Measurements from ENCODE around the gene CPLX1. TPM values are rescaled to one million over a fixed set of nuclear protein-coding genes. Genes with fewer than 3 reads are reported as not detected.

The CPLX1 gene
- total RNA-seq, 1 experiment from 2014 or later: 0.58 TPM

DNA sequence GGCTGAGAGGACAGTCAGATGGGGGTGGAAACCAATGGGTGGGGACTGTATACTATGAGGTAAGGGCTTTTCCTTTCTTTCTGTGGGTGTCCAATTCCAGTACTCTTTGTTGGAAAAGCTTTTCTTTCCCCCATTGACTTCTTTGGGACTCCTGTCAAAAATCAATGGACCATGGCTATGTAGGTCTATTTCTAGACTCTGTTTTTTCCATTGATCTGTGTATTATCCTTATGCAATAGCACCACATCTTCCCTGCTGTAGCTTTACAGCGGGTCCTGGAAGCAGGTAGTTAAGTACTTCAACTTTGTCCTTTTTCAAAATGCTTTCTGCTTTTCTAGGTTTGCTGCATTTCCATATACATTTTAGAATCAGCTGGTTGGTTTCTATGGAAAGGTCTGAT is 11.8 kb upstream of the CPLX1 start:
- no peak for DNase-seq (ENCODE audit: low read depth, low spot score)
- in situ Hi-C loops (cut with HindIII; ENCODE audit: low pct_unique_long_range_greater_than_20kb, low sequenced_read_pairs): no loop called here

DNA sequence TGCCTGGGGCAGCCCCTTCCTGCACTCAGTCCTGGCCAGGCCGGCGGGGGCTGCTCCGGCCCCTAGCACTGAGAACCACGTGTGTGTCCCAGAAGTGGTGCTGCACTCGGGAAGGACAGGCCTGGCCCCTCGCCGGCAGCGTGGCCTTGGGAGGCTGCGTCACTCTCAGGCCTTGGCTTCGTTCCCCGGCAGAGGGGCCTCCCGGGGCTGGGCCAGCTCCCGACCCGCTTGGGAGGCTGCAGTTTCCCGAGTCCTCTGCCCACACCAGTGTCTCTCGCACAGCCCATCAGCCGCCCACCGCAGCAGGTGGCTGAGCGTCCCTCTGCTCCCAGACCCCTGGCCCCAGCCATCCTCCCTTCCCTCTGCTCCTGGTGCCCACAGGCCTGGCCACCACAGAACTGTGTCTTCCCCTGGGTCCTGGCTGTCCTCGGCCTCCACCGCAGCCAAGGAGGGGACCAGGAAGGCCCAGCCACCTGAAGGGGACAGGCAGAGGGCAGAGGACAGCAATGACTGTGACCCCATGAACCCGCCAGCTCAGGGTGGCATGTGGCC is 10.9 kb upstream of the CPLX1 start:
- DNase-seq (ENCODE audit: low read depth, low spot score): no peak
- in situ Hi-C loops (cut with HindIII; ENCODE audit: low pct_unique_long_range_greater_than_20kb, low sequenced_read_pairs): no loop called here

DNA sequence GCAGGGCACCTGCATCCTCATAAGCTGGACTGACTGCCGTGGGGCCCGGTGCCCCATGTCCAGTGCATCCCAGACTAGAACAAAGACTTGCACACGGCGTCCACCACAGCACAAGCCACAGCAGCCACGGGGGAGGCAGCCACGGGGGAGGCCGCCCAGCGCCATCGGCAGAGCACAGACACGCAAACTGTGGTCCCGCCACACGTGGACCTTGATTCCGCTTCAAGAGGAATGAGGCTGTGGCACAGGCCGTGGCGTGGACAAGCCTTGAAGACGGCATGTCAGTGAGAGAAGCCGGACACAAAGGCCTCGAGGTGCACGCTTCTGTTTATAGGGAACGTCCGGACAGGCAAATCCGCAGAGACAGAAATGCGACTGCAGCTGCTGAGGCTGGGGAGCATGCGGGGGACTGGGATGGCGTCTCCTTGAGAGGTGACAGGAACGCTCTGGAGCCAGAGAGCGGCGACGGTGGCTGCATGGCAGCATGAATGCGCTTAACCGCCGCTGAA is 10.1 kb upstream of the CPLX1 start:
- in situ Hi-C loops (cut with HindIII; ENCODE audit: low pct_unique_long_range_greater_than_20kb, low sequenced_read_pairs): no loop called here
- DNase-seq (ENCODE audit: low read depth, low spot score): no peak

DNA sequence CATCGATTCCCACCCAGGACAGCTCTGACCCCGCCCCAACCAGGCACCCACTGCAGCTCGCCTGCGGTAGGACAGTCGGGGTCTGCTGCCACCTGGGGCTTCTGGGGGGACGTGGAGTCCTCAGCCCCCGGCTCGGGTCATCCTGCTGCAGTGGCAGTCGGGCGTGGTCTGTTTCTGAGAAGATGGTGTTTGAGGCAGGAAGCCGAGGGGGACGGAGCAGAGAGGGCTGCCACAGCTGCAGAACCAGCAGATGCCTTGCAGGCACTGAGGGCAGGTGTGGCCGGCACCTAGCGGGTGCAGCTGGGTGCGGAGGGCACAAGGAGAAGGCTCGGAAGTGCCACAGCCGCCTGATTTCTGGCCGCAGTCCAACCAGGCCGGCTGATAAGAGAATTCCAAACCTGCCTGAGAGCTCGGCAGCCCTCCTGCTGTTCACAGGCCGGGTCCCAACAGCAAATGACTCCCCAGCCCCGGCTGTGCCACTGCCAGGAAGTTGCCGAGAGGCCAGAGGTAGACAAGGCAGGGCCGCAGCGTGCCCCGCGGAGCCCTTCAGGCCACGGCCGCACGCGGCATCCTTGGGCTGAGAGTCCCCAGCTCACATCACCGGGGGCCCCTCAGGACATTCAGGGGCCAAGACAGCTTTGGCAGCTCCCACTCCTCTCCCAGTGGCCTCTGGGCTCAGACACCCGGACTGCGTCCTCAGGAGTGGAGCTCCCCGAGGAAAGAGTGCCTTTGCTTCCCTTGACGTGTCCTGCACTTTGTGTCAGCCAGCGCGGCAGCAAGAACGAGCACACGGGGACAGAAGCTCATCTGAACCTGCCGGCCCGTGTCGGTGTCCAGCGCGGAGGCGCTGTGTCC is 9.4 kb upstream of the CPLX1 start:
- in situ Hi-C loops (cut with HindIII; ENCODE audit: low pct_unique_long_range_greater_than_20kb, low sequenced_read_pairs): no loop called here
- no peak for DNase-seq (ENCODE audit: low read depth, low spot score)

DNA sequence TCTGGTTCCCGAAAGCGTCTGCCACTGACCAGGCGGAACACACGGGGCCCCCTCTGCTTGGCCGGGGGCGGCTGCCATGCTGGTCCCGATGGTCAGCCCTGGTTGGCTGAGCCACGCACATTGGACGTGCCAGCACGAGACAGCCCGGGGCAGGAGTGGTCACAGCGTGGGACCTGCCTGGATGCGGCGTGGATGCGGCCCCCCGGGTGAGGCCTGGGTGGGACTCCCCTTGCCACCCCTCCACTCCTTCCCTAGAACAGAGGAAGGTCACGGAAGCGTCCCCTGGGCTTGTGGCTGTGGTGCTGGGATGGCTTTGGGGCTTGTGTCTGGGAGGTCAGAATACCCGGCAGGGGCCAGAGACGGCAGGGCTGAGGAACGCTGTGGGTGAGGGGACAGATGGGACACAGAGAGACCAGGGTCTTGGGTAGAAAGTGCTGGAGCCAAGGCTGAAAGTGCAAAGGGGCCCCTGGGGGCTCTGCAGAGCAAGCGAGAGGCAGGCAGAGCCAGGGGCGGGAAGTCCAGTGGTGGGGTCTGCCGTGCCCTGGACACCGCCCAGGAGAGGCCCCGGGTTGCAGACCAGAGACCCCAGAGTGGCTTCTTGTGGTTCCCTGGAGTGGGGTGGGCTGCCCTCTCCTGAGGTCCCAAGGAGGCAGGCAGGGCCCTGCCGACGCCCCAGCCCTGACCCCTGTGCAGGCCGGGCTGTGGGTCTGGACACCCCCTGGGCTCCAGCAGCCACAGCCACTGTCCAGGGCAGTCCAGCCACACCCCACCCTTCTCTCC is 8.6 kb upstream of the CPLX1 start:
- no peak for DNase-seq (ENCODE audit: low read depth, low spot score)
- in situ Hi-C loops (cut with HindIII; ENCODE audit: low pct_unique_long_range_greater_than_20kb, low sequenced_read_pairs): no loop called here

DNA sequence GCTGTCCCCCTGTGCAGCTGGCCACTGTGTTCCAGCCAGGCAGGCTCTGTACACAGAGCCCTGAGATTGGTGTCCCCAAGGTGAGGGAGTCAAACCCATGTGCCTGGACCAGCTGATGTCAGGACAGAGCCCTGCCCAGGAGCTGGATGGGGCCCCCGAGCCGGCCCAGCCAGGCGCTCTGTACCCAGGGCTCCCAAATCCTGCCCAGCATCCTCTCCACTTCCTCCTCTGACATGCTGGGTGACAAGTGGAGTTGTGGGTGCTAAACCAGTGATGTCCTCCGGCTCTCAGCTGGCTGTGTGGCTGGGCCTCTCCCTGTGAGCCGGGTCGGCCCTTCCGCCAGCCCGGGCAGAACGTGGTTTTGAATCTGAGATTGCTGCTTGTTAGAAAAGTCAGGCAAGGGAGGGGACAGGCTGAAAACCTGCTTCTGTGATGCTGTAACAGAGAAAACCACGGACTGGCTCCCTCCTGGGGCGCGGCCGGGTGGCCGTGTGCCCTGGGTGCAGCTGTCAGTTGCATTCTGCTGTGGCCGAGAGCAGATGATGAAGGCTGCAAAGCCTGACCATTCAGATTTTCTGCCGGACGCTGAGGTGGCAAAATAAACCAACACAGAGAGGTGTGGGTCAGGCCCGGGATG is 7.9 kb upstream of the CPLX1 start:
- in situ Hi-C loops (cut with HindIII; ENCODE audit: low pct_unique_long_range_greater_than_20kb, low sequenced_read_pairs): no loop called here
- no peak for DNase-seq (ENCODE audit: low read depth, low spot score)

DNA sequence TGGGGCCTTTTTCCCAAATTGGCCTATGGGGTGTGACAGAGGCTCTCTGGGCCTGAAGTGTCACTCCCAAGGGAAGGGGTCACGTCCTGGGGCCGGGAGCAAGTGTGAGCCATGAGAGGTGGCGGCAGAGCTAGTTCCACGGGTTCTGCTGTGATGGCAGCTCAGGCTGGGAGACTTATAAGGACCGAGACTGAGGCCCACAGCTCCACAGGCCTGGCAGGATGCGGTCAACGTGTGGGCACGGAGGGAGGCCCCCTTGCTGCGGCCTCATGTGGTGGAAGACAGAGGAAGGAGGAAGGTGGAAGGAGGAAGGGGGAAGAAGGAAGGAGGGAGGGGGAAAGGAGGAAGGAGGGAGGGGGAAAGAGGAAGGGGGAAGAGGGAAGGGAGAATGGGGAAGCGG is 7.2 kb upstream of the CPLX1 start:
- DNase-seq (ENCODE audit: low read depth, low spot score): no peak
- in situ Hi-C loops (cut with HindIII; ENCODE audit: low pct_unique_long_range_greater_than_20kb, low sequenced_read_pairs): no loop called here

DNA sequence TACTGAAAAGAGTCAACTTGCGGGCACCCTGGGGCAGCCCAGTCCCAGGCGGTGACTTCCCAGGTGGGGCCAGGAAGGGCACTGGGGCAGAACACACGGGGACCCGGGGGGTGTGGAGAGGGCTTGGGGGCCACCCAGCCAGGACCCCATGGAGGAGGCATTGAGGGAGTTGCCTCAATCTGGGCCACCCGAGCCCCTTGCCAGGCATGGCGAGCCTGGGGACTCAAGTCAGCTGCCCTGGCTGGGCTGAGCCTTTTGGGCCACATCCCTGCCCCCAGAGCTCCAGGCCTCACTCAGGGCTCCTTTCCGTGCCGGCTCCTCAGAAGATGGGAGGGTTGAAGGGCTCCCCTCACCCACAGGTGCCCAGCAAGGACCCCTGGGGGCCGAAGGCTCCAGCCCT is 6.6 kb upstream of the CPLX1 start:
- in situ Hi-C loops (cut with HindIII; ENCODE audit: low pct_unique_long_range_greater_than_20kb, low sequenced_read_pairs): no loop called here
- DNase-seq (ENCODE audit: low read depth, low spot score): no peak

DNA sequence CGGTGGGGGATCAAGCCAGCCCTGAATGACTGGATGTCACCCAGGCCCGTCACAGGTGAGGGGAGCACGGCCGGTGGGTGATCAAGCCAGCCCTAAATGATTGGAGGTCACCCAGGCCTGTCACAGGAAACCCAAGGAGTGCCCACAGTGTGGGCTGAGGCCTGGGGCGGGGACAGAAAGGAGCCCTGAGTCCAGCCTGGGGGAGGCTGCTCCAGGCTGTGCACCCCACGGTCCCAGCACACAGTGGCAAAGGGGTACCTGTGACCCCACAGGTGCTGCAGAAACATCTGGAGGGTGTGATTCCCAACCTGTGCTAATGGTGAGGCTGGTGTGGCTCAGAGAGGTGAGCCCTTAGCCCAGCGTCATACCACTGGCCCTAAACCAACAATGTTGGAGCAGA is 6.2 kb upstream of the CPLX1 start:
- in situ Hi-C loops (cut with HindIII; ENCODE audit: low pct_unique_long_range_greater_than_20kb, low sequenced_read_pairs): no loop called here
- no peak for DNase-seq (ENCODE audit: low read depth, low spot score)

DNA sequence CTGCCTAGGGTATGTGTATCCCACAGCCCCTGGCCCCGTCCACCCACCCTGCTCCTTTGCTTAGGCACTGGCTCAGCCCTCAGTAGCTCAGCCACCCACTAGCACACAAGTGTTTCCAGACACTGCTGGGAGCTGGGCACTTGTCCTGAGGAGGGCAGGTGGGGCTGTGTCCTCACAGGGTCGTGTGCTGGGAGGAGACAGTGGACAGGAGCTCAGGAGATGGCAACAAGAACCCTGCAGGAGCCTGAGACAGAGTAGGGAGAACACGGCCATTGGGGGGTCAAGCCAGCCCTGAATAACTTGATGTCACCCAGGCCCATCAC is 5.5 kb upstream of the CPLX1 start:
- DNase-seq (ENCODE audit: low read depth, low spot score): no peak
- in situ Hi-C loops (cut with HindIII; ENCODE audit: low pct_unique_long_range_greater_than_20kb, low sequenced_read_pairs): no loop called here

DNA sequence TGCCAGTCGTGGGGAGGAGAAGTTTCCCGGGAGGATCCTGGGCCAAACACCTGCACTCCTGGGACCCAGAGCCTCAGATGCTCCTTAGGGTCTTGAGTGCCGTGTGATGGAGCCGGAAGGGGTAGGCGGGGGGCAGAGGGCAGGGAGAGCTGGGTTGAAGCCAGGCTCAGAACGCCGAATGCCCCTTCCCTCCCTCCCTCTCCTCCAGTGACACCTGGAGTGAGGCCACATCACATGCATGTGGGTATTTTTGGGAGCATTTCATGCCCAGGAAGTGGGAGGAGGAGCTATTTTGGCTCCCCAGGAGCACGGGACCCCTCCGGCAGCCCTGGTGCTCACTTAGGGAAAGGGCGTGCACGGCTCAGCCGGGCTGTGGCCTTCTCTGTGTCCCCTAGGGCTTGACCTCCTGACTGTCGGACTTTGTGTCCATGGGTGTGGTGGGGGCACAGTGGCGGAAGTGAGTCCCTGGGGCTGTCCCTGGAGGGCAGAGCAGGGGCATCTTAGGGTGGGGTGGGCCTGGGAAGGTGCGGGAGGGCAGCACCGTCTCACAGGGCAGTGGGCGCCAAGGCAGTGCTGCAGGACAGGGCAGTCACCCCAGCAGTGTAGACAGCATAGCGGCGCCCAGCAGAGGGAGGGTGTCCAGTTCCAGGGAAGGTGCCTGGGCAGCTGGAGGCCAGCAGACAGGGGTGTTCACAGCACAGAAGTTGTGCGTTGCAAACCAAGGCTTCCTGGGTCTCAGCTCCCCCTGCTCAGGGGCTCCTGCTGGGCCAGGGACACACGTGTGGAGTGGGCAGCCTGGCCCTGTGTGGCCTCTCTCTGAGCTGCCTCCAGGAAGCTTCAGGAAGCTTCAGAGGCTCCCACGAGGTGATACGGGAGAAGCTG is 4.9 kb upstream of the CPLX1 start:
- in situ Hi-C loops (cut with HindIII; ENCODE audit: low pct_unique_long_range_greater_than_20kb, low sequenced_read_pairs): no loop called here
- no peak for DNase-seq (ENCODE audit: low read depth, low spot score)

DNA sequence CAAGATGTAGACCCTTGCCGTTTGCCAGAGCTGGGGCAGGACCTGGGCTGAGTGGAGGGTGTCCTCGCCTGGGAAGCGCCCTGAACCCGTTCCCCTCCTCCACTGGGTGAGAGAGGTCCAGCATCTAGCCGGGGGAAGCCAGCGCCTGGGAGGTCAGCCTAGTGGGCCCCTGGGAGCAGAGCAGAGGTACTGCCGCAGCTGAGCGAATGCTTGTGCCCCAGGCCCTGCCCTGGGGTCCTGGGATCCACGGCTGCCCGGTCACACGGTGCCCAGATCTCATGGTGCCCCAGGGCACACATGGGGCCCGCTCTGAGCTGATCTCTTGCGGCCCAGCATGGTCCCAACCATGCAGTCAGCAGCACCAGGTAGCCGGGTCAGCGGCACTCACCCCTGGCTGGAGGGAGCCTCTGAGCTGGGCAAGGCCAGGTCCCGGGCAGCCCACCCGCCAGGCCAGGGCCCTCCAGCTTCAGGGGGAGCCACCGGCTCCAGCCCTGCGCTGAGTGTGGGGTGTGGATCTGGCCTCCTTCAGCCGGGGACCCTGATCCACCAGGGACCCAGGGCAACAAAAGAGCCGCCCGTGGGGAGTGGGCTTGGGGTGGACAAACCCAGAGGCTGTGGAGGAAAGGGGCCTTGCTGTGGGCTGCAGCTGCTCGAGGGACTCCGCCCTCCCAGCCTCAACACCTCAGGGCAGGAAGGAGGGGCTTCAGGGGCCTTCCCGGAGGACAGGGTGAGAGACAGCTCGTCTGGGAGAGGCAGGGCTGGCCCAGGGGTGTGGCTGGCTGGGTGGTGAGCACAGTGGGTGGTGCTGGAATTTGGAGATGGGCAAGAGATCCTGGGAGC is 4.1 kb upstream of the CPLX1 start:
- in situ Hi-C loops (cut with HindIII; ENCODE audit: low pct_unique_long_range_greater_than_20kb, low sequenced_read_pairs): no loop called here
- no peak for DNase-seq (ENCODE audit: low read depth, low spot score)

DNA sequence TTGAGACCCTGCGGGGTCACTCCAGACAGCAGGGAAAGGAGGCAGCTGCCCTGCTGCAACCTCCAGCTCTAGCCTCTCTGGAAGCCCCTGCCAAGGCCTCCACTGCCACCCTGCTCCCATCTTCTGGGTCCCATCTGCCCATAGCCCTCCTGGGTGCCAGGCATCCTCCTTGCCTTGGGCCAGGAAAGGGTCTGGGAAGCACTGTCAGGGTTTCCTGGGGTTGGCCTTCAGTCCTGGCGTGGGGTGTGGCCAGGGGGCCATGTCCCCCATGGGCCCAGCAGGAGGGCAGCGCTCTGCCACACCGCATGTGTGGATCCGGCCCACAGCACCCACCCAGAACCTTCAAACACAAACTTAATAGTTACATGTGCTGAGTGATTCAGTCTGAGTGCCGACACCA is 3.4 kb upstream of the CPLX1 start:
- no peak for DNase-seq (ENCODE audit: low read depth, low spot score)
- in situ Hi-C loops (cut with HindIII; ENCODE audit: low pct_unique_long_range_greater_than_20kb, low sequenced_read_pairs): no loop called here

DNA sequence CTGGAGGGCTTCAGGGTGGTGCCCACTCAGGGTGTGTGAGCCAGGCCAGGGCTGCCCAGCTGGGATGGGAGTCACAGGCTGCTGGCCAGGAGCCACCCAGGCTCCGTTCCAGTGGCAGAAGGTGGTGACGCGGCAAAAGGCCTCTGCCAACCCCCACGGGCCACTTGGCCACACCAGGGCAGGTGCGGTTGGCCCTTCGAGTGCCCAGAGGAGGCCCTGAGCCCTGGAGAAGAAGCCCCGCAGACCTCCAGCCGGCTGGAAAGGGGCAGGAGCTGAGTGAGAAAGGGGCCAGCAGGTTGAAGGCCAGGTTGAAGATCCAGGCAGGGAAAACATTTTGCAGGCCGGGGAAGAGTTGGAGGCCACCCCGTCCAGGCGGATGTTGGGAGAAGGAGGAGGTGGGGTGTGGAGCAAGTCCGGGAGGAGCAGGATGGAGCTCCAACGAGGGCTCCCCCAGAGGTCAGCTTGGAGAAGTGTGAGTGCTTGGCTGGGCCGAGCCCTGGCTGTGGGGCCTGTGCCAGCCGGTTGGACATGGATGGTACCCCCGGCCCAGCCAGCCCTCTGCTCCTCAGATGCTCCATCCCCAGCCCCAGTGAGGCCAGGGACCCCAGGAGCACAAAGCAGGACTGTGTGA is 2.8 kb upstream of the CPLX1 start:
- in situ Hi-C loops (cut with HindIII; ENCODE audit: low pct_unique_long_range_greater_than_20kb, low sequenced_read_pairs): no loop called here
- peak; percentile 25 for DNase-seq (ENCODE audit: low read depth, low spot score)

DNA sequence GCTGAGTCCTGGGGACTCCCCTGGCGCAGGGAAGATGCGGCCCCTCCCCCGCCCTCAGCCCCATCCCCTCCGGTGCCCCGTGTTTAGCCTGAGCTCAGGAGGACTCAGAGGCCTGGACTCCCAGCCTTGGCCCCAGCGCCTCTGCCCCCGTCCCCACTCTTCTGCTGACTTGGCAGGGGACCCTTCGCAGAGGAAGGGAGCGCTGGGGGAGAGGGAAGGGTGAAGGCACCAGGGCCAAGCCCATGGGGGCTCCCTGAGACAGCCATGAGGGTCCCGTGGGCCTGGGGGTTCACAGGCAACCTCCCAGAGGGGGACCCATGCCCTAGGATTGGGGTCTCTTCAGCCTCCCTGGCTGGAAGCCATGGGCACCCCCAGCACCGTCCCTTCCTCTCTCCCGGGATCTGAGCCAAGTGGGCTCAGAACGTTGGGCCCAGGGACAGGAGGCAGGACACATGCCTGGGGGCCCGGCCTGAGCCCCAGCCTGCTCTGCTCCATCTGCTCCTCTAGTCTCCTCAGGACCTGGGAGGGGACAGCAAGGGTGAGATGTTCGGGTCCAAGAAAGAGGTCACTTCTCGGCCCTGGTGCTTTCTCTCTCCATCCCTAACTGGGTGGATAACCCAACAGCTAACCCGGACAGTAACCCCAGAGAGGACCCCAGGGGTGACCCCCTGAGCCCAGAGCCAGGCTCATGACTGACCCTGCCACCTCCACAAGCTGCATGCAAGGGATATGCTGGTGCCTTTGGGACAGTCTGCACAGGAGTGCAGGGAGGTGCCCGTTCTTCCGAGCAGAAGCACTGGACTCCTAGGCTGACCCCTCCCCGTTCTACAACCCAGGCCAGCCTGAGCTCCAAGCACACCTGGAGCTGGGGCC is 1.5 kb upstream of the CPLX1 start:
- DNase-seq (ENCODE audit: low read depth, low spot score): no peak

More for the DNA sequence above, 1.5 kb upstream of the CPLX1 start:
- in situ Hi-C loops (cut with HindIII; ENCODE audit: low pct_unique_long_range_greater_than_20kb, low sequenced_read_pairs): no loop called here
